Left lung (tissue), 10 donors: ENCODE results near the gene CDK14. TPM values are rescaled to one million over a fixed set of nuclear protein-coding genes. Genes with fewer than 3 reads are reported as not detected.

ENCODE experiments used
- ATAC-seq: fragments of 200-7000 bp; cut with Tn5 transposase; one replicate; pipeline ENCODE4 v1.9.1; 2020; ENCODE audit warnings: moderate library complexity
- DNase-seq, 4 donors: peaks; one replicate each; pipeline ENCODE4 v3.0.0-alpha.2; 2013 to 2020
- H3K27ac ChIP-seq, 2 donors: fragments of 200-600 bp; sonication (generic) in 1 of 2; one replicate each; pipeline versions ENCODE4 v1.5.0 to v1.8.0; 2020 to 2021
- H3K27me3 ChIP-seq, 2 donors: fragments of 200-600 bp; sonication (generic) in 1 of 2; one replicate each; pipeline versions ENCODE4 v1.5.0 to v1.8.0; 2020 to 2021
- H3K36me3 ChIP-seq, 2 donors: fragments of 200-600 bp; sonication (generic) in 1 of 2; one replicate each; pipeline versions ENCODE4 v1.5.0 to v1.8.0; 2020 to 2021
- H3K4me1 ChIP-seq, 2 donors: fragments of 200-600 bp; one replicate each; pipeline ENCODE4 v1.8.0; 2021
- H3K4me3 ChIP-seq, 2 donors: fragments of 200-600 bp; sonication (generic) in 1 of 2; one replicate each; pipeline versions ENCODE4 v1.5.0 to v1.8.0; 2020 to 2021; ENCODE audit warnings: mild to moderate bottlenecking in 1 of 2
- H3K9me3 ChIP-seq, 2 donors: fragments of 200-600 bp; sonication (generic) in 1 of 2; one replicate each; pipeline versions ENCODE4 v1.5.0 to v1.8.0; 2020 to 2021
- CTCF ChIP-seq, 2 donors: fragments of 200-600 bp; sonication (generic) in 1 of 2; IDR thresholded peaks; one replicate each; pipeline versions ENCODE4 v1.5.0 to v1.8.0; 2021; ENCODE audit warnings: antibody characterized with exemption in 2 of 2
- intact Hi-C, 2 donors: fragments of 100-400 bp; cut with DNase I; formaldehyde crosslinking; loops; one replicate each; pipeline versions ENCODE4 v1.11.2 to v1.14.2; 2022
- polyA plus RNA-seq, 6 donors: library from polyadenylated mRNA; unstranded; fragments of 120-200 nt; gene quantifications; one replicate each; pipeline ENCODE4 v1.2.1, GENCODE V29; 2013; ENCODE audit not compliant: insufficient read length in 6 of 6
- total RNA-seq, 2 donors: library from RNA; stranded (reverse); fragmentation: NEBNext Ultra II Directional; extraction: Animal tissue kit (Norgen Biotek cat#: 25700); gene quantifications; one replicate each; pipeline ENCODE4 v1.2.1, GENCODE V29; 2021
- donor health status: DM: no; HTN: yes; CAD: no.
- donor health status: DM: no; HTN: no; CAD: no.

The CDK14 gene
- total and polyA plus RNA-seq, 8 donors: 24.1 to 45.1 (median 30.0) TPM

GRCh38 chr7:90624225-90624911 is 28.2 kb downstream of the CDK14 start:
- Histone ChIP-seq H3K4me3 (no peak overlapping the region), H3K4me1 (peaks cover 19 to 54% of the 10 kb centered on the region in 2 donors), H3K27me3 (no peaks in the 10 kb centered on the region), H3K36me3 (no peaks in the 10 kb centered on the region), H3K9me3 (no peaks in the 10 kb centered on the region), H3K27ac (peak overlapping the region; percentile 42 to 62)
- ATAC-seq: no peak
- no peak for TF ChIP-seq CTCF (IDR thresholded peaks at IDR 0.05)
- no peak for DNase-seq
- intact Hi-C loops: no loop called here

- no peak for ATAC-seq
- no peak for TF ChIP-seq CTCF (IDR thresholded peaks at IDR 0.05)
- Histone ChIP-seq H3K27me3 (no peaks in the 10 kb centered on the region), H3K4me1 (peaks cover 19 to 55% of the 10 kb centered on the region in 2 donors), H3K9me3 (no peaks in the 10 kb centered on the region), H3K4me3 (no peak overlapping the region), H3K36me3 (no peaks in the 10 kb centered on the region), H3K27ac (peak overlapping the region; percentile 42 to 62)
- intact Hi-C loops: no loop called here
- peak in 1 of 4 donors; percentile 15 for DNase-seq
Observed at GRCh38 chr7:90625051-90625450, 28.9 kb downstream of the CDK14 start.

GRCh38 chr7:90625562-90625961 is 29.4 kb downstream of the CDK14 start:
- ATAC-seq (no peak), DNase-seq (peak in 2 of 4 donors; percentile 85 to 91)
- TF ChIP-seq CTCF (IDR thresholded peaks at IDR 0.05): no peak
- intact Hi-C loops: no loop called here
- Histone ChIP-seq H3K4me1 (peaks cover 19 to 55% of the 10 kb centered on the region in 2 donors), H3K27me3 (no peaks in the 10 kb centered on the region), H3K27ac (peak overlapping the region in 1 of 2 donors; percentile 62), H3K9me3 (no peaks in the 10 kb centered on the region), H3K4me3 (no peak overlapping the region), H3K36me3 (no peaks in the 10 kb centered on the region)

GRCh38 chr7:90626013-90626412 is 29.9 kb downstream of the CDK14 start:
- Histone ChIP-seq H3K4me1 (peaks cover 19 to 54% of the 10 kb centered on the region in 2 donors), H3K36me3 (no peaks in the 10 kb centered on the region), H3K27ac (peak overlapping the region in 1 of 2 donors; percentile 62), H3K9me3 (no peaks in the 10 kb centered on the region), H3K27me3 (no peaks in the 10 kb centered on the region), H3K4me3 (no peak overlapping the region)
- TF ChIP-seq CTCF (IDR thresholded peaks at IDR 0.05): no peak
- intact Hi-C loops: no loop called here
- ATAC-seq: peak; percentile 18
- DNase-seq: peak in 1 of 4 donors; percentile 17

- Histone ChIP-seq H3K9me3 (no peaks in the 10 kb centered on the region), H3K4me1 (peaks cover 8 to 21% of the 10 kb centered on the region in 2 donors), H3K27ac (no peak overlapping the region), H3K4me3 (no peak overlapping the region), H3K27me3 (no peaks in the 10 kb centered on the region), H3K36me3 (no peaks in the 10 kb centered on the region)
- DNase-seq (peak in 1 of 4 donors; percentile 33), ATAC-seq (peak; percentile 94)
- peak; percentile 51 to 65 for TF ChIP-seq CTCF (IDR thresholded peaks at IDR 0.05)
- intact Hi-C loops: no loop called here
Observed at GRCh38 chr7:90629297-90629918, 33.3 kb downstream of the CDK14 start.
